Activated CD8-positive, alpha-beta T cell treated with anti-CD3 and anti-CD28 coated beads for 36 hours (primary cell): ENCODE data around the gene NONO. TPM values are rescaled to one million over a fixed set of nuclear protein-coding genes. Genes with fewer than 3 reads are reported as not detected.
A peak's percentile ranks its signal among the peaks of the same experiment; 100 is the strongest.
"Not testable (repeated sequence)": the region's sequence is repeated elsewhere in the genome, so short reads cannot be mapped to it uniquely, and the experiment has no call there.

Experiments used
- ATAC-seq: fragments of 200-7000 bp; cut with Tn5 transposase; one replicate; pipeline ENCODE4 v1.10.0; 2021; ENCODE audit warnings: mild to moderate bottlenecking, moderate library complexity
- CTCF ChIA-PET: fragments of 350-600 bp; sonication (Branson Sonifier 250); formaldehyde crosslinking; loops from one replicate; lab custom pipeline; 2021; ENCODE audit warnings: antibody characterized with exemption; lab: Charles Lee
- POLR2A ChIA-PET: fragments of 350-600 bp; sonication (Branson Sonifier 250); formaldehyde crosslinking; loops from one replicate; lab custom pipeline; 2021; ENCODE audit warnings: antibody characterized with exemption; lab: Charles Lee
- DNase-seq: peaks from one replicate; pipeline ENCODE4 v3.0.0-alpha.2; 2020
- H3K27ac Mint-ChIP-seq: one replicate; pipeline ENCODE4 v1.8.0; 2021; ENCODE audit warnings: mild to moderate bottlenecking, mixed read lengths
- H3K27me3 Mint-ChIP-seq: one replicate; pipeline ENCODE4 v1.8.0; 2021; ENCODE audit warnings: mixed read lengths
- H3K36me3 Mint-ChIP-seq: one replicate; pipeline ENCODE4 v1.8.0; 2021; ENCODE audit warnings: low read depth, mixed read lengths
- H3K4me1 Mint-ChIP-seq: one replicate; pipeline ENCODE4 v1.8.0; 2021; ENCODE audit warnings: low read depth, mixed read lengths
- H3K4me3 Mint-ChIP-seq: one replicate; pipeline ENCODE4 v1.8.0; 2021; ENCODE audit warnings: mild to moderate bottlenecking, moderate library complexity, mixed read lengths
- H3K9me3 Mint-ChIP-seq: one replicate; pipeline ENCODE4 v1.8.0; 2021; ENCODE audit warnings: mixed read lengths
- CTCF ChIP-seq: fragments of 200-600 bp; IDR thresholded peaks from one replicate; pipeline ENCODE4 v1.8.0; 2022; ENCODE audit warnings: antibody characterized with exemption, mild to moderate bottlenecking
- intact Hi-C: fragments of 100-400 bp; cut with micrococcal nuclease; formaldehyde crosslinking; loops from one replicate; pipeline ENCODE4 v1.10.0; 2022
- total RNA-seq, 2 experiments: library from RNA; stranded (reverse); gene quantifications; one replicate each; pipeline ENCODE4 v1.2.3, GENCODE V29; 2021

Gene NONO
- total RNA-seq, 2 experiments from 2014 or later: 461 to 487 TPM

GRCh38 chrX:71301195-71301924 is 17.9 kb downstream of the NONO start, which contains the start of gene ITGB1BP2:
ITGB1BP2 (plus strand) TSS chrX:71301750; CDS start chrX:71301807, 57 bp downstream.
- DNase-seq: no peak
- no peak for TF ChIP-seq CTCF
- peaks cover 23% of the 10 kb centered on the region for H3K4me1 Mint-ChIP-seq
- peaks cover 67% of the 10 kb centered on the region for H3K36me3 Mint-ChIP-seq
- ChIA-PET POLR2A (interaction anchor here (0.6 to 1.5 kb wide), 2 partner anchors 8 to 9 kb away, joined by 3 to 5 read pairs; no protein-coding TSS in a partner anchor), CTCF (no interaction called here)
- no peak within 1 kb of the TSS for H3K4me3 Mint-ChIP-seq
- ATAC-seq: no peak
- peak within 1 kb of the TSS; percentile 75 for H3K27ac Mint-ChIP-seq
- H3K27me3 Mint-ChIP-seq: no peaks in the 10 kb centered on the region
- no peaks in the 10 kb centered on the region for H3K9me3 Mint-ChIP-seq
- intact Hi-C loops: no loop called here

- DNase-seq: no peak
- ChIA-PET CTCF (no interaction called here), POLR2A (interaction anchor here (0.6 to 1.5 kb wide), 3 partner anchors 10 to 30 kb away, joined by 4 to 5 read pairs (median 4); no protein-coding TSS in a partner anchor)
- no peak overlapping the region for H3K4me3 Mint-ChIP-seq
- no peaks in the 10 kb centered on the region for H3K27me3 Mint-ChIP-seq
- TF ChIP-seq CTCF: no peak
- H3K36me3 Mint-ChIP-seq: peaks cover 54% of the 10 kb centered on the region
- peaks cover 23% of the 10 kb centered on the region for H3K4me1 Mint-ChIP-seq
- intact Hi-C loops: no loop called here
- ATAC-seq: no peak
- peak overlapping the region; percentile 75 for H3K27ac Mint-ChIP-seq
- H3K9me3 Mint-ChIP-seq: no peaks in the 10 kb centered on the region
These were observed 19.2 kb downstream of the NONO start for GRCh38 chrX:71302461-71303213.

GRCh38 chrX:71304561-71304960 is 21.1 kb downstream of the NONO start:
- TF ChIP-seq CTCF: no peak
- CTCF ChIA-PET: no interaction called here
- peaks cover 40% of the 10 kb centered on the region for H3K36me3 Mint-ChIP-seq
- H3K4me3 Mint-ChIP-seq: no peak overlapping the region
- H3K9me3 Mint-ChIP-seq: no peaks in the 10 kb centered on the region
- H3K27ac Mint-ChIP-seq: no peak overlapping the region
- H3K4me1 Mint-ChIP-seq: peaks cover 23% of the 10 kb centered on the region
- intact Hi-C loops: no loop called here
- ATAC-seq (no peak), DNase-seq (no peak)
- POLR2A ChIA-PET: no interaction called here
- no peaks in the 10 kb centered on the region for H3K27me3 Mint-ChIP-seq

GRCh38 chrX:71315917-71316316 is 32.5 kb downstream of the NONO start:
- H3K9me3 Mint-ChIP-seq: no peaks in the 10 kb centered on the region
- CTCF ChIA-PET: no interaction called here
- H3K36me3 Mint-ChIP-seq: peaks cover 12% of the 10 kb centered on the region
- no peak overlapping the region for H3K4me3 Mint-ChIP-seq
- no peaks in the 10 kb centered on the region for H3K27me3 Mint-ChIP-seq
- intact Hi-C loops: no loop called here
- no peaks in the 10 kb centered on the region for H3K4me1 Mint-ChIP-seq
- DNase-seq (no peak), ATAC-seq (no peak)
- POLR2A ChIA-PET: no interaction called here
- no peak overlapping the region for H3K27ac Mint-ChIP-seq
- no peak for TF ChIP-seq CTCF

- ATAC-seq, CTCF ChIA-PET, H3K4me3 Mint-ChIP-seq, H3K36me3 Mint-ChIP-seq, POLR2A ChIA-PET, H3K27me3 Mint-ChIP-seq, DNase-seq, H3K27ac Mint-ChIP-seq, H3K4me1 Mint-ChIP-seq, intact Hi-C loops, H3K9me3 Mint-ChIP-seq: not testable (repeated sequence)
These were observed 33.5 kb downstream of the NONO start for GRCh38 chrX:71316959-71317358.
